ENCODE measurements around the gene TMEM231.
"Not testable (repeated sequence)": the region's sequence is repeated elsewhere in the genome, so short reads cannot be mapped to it uniquely, and the experiment has no call there.

The TMEM231 gene

GRCh38 chr16:75534560-75535205 is 21.4 kb downstream of the TMEM231 start:
- in situ Hi-C loops (cut with MboI; ENCODE audit: low sequenced_read_pairs): no loop called here

GRCh38 chr16:75532791-75533190 is 23.3 kb downstream of the TMEM231 start:
- in situ Hi-C loops (cut with MboI; ENCODE audit: low sequenced_read_pairs): no loop called here

GRCh38 chr16:75532142-75532765 is 23.8 kb downstream of the TMEM231 start:
- in situ Hi-C loops (cut with MboI; ENCODE audit: low sequenced_read_pairs): no loop called here

- in situ Hi-C loops (cut with MboI; ENCODE audit: low sequenced_read_pairs): no loop called here
These were observed 26.1 kb downstream of the TMEM231 start for GRCh38 chr16:75529959-75530358.

- in situ Hi-C loops (cut with MboI; ENCODE audit: low sequenced_read_pairs): no loop called here
These were observed 26.8 kb downstream of the TMEM231 start for GRCh38 chr16:75529056-75529905.

- in situ Hi-C loops (cut with MboI; ENCODE audit: low sequenced_read_pairs): no loop called here
These were observed 28.2 kb downstream of the TMEM231 start for GRCh38 chr16:75527825-75528299.

GRCh38 chr16:75526032-75526790 is 29.8 kb downstream of the TMEM231 start:
- in situ Hi-C loops (cut with MboI; ENCODE audit: low sequenced_read_pairs): no loop called here

GRCh38 chr16:75519175-75519574 is 36.9 kb downstream of the TMEM231 start:
- in situ Hi-C loops (cut with MboI; ENCODE audit: low sequenced_read_pairs): no loop called here

- in situ Hi-C loops (cut with MboI; ENCODE audit: low sequenced_read_pairs): not testable (repeated sequence)
These were observed 39.7 kb downstream of the TMEM231 start for GRCh38 chr16:75516189-75516966.

GRCh38 chr16:75514296-75514695 is 41.8 kb downstream of the TMEM231 start:
- in situ Hi-C loops (cut with MboI; ENCODE audit: low sequenced_read_pairs): no loop called here

GRCh38 chr16:75506574-75506973 is 49.5 kb downstream of the TMEM231 start:
- in situ Hi-C loops (cut with MboI; ENCODE audit: low sequenced_read_pairs): no loop called here

- in situ Hi-C loops (cut with MboI; ENCODE audit: low sequenced_read_pairs): no loop called here
These were observed 49.9 kb downstream of the TMEM231 start for GRCh38 chr16:75506107-75506506.

GRCh38 chr16:75503801-75504200 is 52.3 kb downstream of the TMEM231 start:
- in situ Hi-C loops (cut with MboI; ENCODE audit: low sequenced_read_pairs): no loop called here

GRCh38 chr16:75502916-75503605 is 53.0 kb downstream of the TMEM231 start:
- in situ Hi-C loops (cut with MboI; ENCODE audit: low sequenced_read_pairs): no loop called here

GRCh38 chr16:75501820-75502219 is 54.2 kb downstream of the TMEM231 start:
- in situ Hi-C loops (cut with MboI; ENCODE audit: low sequenced_read_pairs): not testable (repeated sequence)

- in situ Hi-C loops (cut with MboI; ENCODE audit: low sequenced_read_pairs): no loop called here
These were observed 54.7 kb downstream of the TMEM231 start for GRCh38 chr16:75501359-75501758.

GRCh38 chr16:75498605-75499322 is 57.3 kb downstream of the TMEM231 start:
- in situ Hi-C loops (cut with MboI; ENCODE audit: low sequenced_read_pairs): not testable (repeated sequence)

- in situ Hi-C loops (cut with MboI; ENCODE audit: low sequenced_read_pairs): no loop called here
These were observed 58.5 kb downstream of the TMEM231 start for GRCh38 chr16:75497558-75497957.

GRCh38 chr16:75495076-75495674 is 60.9 kb downstream of the TMEM231 start, which contains the start of gene CHST6:
Gene CHST6, minus strand, starts transcription at chr16:75495441. Its CDS starts 15,613 bp downstream, at chr16:75479828.
- in situ Hi-C loops (cut with MboI; ENCODE audit: low sequenced_read_pairs): no loop called here
